ENCODE results near the gene GALNS. TPM values are rescaled to one million over a fixed set of nuclear protein-coding genes. Genes with fewer than 3 reads are reported as not detected.

The GALNS gene
- total and polyA plus RNA-seq, 2 of the 13 experiments (the other 11 are each of a cell fraction or from before 2014, with no cell fraction given) = 9.2 to 9.8 TPM

DNA sequence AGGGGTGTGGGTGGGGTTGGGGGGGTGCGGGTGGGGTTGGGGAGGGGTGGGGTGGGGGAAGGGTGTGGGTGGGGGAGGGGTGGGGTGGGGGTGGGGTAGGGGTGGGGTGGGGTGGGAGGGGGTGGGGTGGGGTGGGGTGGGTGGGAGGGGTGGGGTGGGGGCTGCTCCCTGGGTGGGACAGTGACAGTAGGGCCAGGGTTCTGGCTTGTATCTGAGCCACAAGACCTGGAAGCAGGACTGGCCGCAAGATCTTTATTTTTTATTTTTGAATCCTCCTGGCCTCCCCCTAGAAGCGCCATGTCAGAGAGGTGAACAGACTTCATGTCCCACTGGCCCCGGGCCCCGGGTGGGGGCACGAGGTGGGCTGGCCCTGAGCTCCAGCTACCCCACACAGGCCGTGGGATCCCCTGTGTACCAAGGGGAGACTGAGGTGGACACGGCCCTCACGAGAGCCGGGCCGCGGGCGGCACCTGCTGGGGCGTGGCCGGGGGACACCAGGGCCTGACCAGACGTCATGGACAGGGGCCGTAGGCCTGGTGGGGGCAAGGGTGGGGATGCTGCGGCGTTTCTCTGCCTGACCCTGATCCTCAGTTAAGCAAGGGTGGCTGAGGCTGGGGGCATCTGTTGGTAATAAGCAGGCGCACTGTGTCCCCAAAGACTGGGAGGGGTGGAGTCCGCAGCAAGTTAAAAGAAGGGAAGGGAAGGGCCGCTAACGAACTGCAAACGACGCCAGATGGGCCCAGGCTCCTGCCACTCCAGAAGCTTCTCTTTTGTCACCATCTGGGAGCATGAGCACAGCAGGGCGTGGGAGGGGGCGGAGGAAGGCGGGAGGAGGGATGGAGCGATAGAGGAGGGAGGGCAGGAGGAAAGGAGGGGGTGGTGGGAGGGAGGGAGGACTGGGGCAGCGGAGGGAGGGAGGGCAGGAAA is 32.0 kb upstream of the GALNS start:
- intact Hi-C loops (cut with micrococcal nuclease; ENCODE audit: unreplicated experiment) = no loop called here
- Histone ChIP-seq H2AFZ (ENCODE audit: low read length) (no peak overlapping the region), H3K9ac (ENCODE audit: insufficient read depth, low read depth, low read length) (no peak overlapping the region), H3K4me2 (ENCODE audit: low read depth, low read length) (no peak overlapping the region), H4K20me1 (ENCODE audit: insufficient read depth, low read length) (peaks cover 18% of the 10 kb centered on the region; the same call in 1 of the 2 replicates), H3K27me3 (ENCODE audit: control insufficient read depth in 1 of 2, insufficient read depth in 2 of 2, low read length in 2 of 2) (peaks cover 46 to 94% of the 10 kb centered on the region in 2 experiments), H3K36me3 (replicated peaks in 1 of 2; ENCODE audit: control insufficient read depth in 1 of 2, insufficient read depth in 2 of 2, low read length in 2 of 2) (no peaks in the 10 kb centered on the region), H3K27ac (ENCODE audit: extremely low read length, insufficient read depth, low read length) (no peak overlapping the region), H3K4me1 (ENCODE audit: insufficient read depth, low read length) (no peaks in the 10 kb centered on the region), H3K9me3 (ENCODE audit: low read length) (no peaks in the 10 kb centered on the region), H3K4me3 (replicated peaks in 1 of 3; ENCODE audit: insufficient read depth in 1 of 3, low read depth in 2 of 3, low read length in 3 of 3) (no peak overlapping the region), H3K79me2 (ENCODE audit: insufficient read depth, low read length) (no peaks in the 10 kb centered on the region)
- ChIA-PET POLR2A (no interaction called here), CTCF (ENCODE audit: low intra/inter-chr PET ratio, low total read pairs) (no interaction called here)
- WGBS (ENCODE audit: low lambda C conversion rate) = 37% methylated on average over 20 of the region's 30 CpGs
- no TSS peak for BruUV-seq (replicated peaks)
- TF ChIP-seq ZNF563 (CRISPR knock-in tag; IDR thresholded peaks at IDR 0.05) (no peak), ZFX (CRISPR knock-in tag; IDR thresholded peaks at IDR 0.05; ENCODE audit: low read depth) (no peak), POLR2A (IDR thresholded peaks at IDR 0.05; ENCODE audit: insufficient read depth in 1 of 2, low read depth in 2 of 2, low read length in 2 of 2) (no peak), ZNF10 (CRISPR knock-in tag; IDR thresholded peaks at IDR 0.05; ENCODE audit: borderline replicate concordance, low read depth) (no peak), PLRG1 (conservative IDR thresholded peaks at IDR 0.05) (no peak), SRF (IDR thresholded peaks at IDR 0.05; ENCODE audit: low read depth, low read length) (no peak), ZNF883 (CRISPR knock-in tag; IDR thresholded peaks at IDR 0.05; ENCODE audit: not compliant biosample characterization) (no peak), ZNF510 (CRISPR knock-in tag; IDR thresholded peaks at IDR 0.05; ENCODE audit: low read depth) (no peak), RELA (CRISPR knock-in tag; IDR thresholded peaks at IDR 0.05) (no peak), ZNF749 (CRISPR knock-in tag; IDR thresholded peaks at IDR 0.05; ENCODE audit: borderline replicate concordance) (no peak), ATM (IDR thresholded peaks at IDR 0.05; ENCODE audit: borderline replicate concordance) (no peak)
- TF ChIP-seq, protein P1, sequence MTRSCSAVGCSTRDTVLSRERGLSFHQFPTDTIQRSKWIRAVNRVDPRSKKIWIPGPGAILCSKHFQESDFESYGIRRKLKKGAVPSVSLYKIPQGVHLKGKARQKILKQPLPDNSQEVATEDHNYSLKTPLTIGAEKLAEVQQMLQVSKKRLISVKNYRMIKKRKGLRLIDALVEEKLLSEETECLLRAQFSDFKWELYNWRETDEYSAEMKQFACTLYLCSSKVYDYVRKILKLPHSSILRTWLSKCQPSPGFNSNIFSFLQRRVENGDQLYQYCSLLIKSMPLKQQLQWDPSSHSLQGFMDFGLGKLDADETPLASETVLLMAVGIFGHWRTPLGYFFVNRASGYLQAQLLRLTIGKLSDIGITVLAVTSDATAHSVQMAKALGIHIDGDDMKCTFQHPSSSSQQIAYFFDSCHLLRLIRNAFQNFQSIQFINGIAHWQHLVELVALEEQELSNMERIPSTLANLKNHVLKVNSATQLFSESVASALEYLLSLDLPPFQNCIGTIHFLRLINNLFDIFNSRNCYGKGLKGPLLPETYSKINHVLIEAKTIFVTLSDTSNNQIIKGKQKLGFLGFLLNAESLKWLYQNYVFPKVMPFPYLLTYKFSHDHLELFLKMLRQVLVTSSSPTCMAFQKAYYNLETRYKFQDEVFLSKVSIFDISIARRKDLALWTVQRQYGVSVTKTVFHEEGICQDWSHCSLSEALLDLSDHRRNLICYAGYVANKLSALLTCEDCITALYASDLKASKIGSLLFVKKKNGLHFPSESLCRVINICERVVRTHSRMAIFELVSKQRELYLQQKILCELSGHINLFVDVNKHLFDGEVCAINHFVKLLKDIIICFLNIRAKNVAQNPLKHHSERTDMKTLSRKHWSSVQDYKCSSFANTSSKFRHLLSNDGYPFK (CRISPR knock-in tag; IDR thresholded peaks at IDR 0.05; ENCODE audit: borderline replicate concordance) = no peak
- in situ Hi-C loops (cut with HindIII; ENCODE audit: extremely low pct_ligation_motif_present, low pct_unique_long_range_greater_than_20kb) = no loop called here
- ATAC-seq (no peak), FAIRE-seq (no peak), DNase-seq (ENCODE audit: low spot score) (no peak)
